ENCODE results near the gene BABAM2.

Gene BABAM2

GRCh38 chr2:28338831-28339321, 448.3 kb downstream of the BABAM2 start:
- H3K4me2 ChIP-seq (ENCODE audit: low read depth, low read length, poor library complexity, severe bottlenecking): no peak overlapping the region
- no peak overlapping the region for H3K9ac ChIP-seq (ENCODE audit: low read length)
- H3K9me2 ChIP-seq (replicated peaks; ENCODE audit: insufficient read depth, low read length): no peaks in the 10 kb centered on the region
- H3K27me3 ChIP-seq (ENCODE audit: low read length): no peaks in the 10 kb centered on the region
- H3K79me2 ChIP-seq (ENCODE audit: insufficient read depth, low read length): no peaks in the 10 kb centered on the region
- no peaks in the 10 kb centered on the region for H3K9me3 ChIP-seq (ENCODE audit: insufficient read depth, low read length)
- H3K36me3 ChIP-seq (ENCODE audit: low read length): no peaks in the 10 kb centered on the region
- H3K27ac ChIP-seq (ENCODE audit: low read depth, low read length): no peak overlapping the region
- H4K20me1 ChIP-seq (ENCODE audit: low read depth, low read length): no peaks in the 10 kb centered on the region
- no peak overlapping the region for H3K4me3 ChIP-seq (ENCODE audit: insufficient read depth, low read length, poor library complexity, severe bottlenecking)
- no peak overlapping the region for H2AFZ ChIP-seq (ENCODE audit: low read depth, low read length, severe bottlenecking)
- no peaks in the 10 kb centered on the region for H3F3A ChIP-seq (ENCODE audit: insufficient read depth)
- no peak for TF ChIP-seq EZH2phosphoT487 (conservative IDR thresholded peaks at IDR 0.05; ENCODE audit: low read length)
- no peak for TF ChIP-seq CTCF (IDR thresholded peaks at IDR 0.05; ENCODE audit: insufficient read depth, low read length, poor library complexity, severe bottlenecking)

GRCh38 chr2:28339516-28340175, 449.1 kb downstream of the BABAM2 start:
- no peaks in the 10 kb centered on the region for H3K9me2 ChIP-seq (replicated peaks; ENCODE audit: insufficient read depth, low read length)
- no peak overlapping the region for H2AFZ ChIP-seq (ENCODE audit: low read depth, low read length, severe bottlenecking)
- TF ChIP-seq CTCF (IDR thresholded peaks at IDR 0.05; ENCODE audit: insufficient read depth, low read length, poor library complexity, severe bottlenecking) (no peak), EZH2phosphoT487 (conservative IDR thresholded peaks at IDR 0.05; ENCODE audit: low read length) (no peak)
- no peak overlapping the region for H3K4me3 ChIP-seq (ENCODE audit: insufficient read depth, low read length, poor library complexity, severe bottlenecking)
- no peak overlapping the region for H3K27ac ChIP-seq (ENCODE audit: low read depth, low read length)
- H3K4me2 ChIP-seq (ENCODE audit: low read depth, low read length, poor library complexity, severe bottlenecking): no peak overlapping the region
- no peaks in the 10 kb centered on the region for H3K79me2 ChIP-seq (ENCODE audit: insufficient read depth, low read length)
- no peak overlapping the region for H3K9ac ChIP-seq (ENCODE audit: low read length)
- H3K36me3 ChIP-seq (ENCODE audit: low read length): no peaks in the 10 kb centered on the region
- no peaks in the 10 kb centered on the region for H3K9me3 ChIP-seq (ENCODE audit: insufficient read depth, low read length)
- no peaks in the 10 kb centered on the region for H3K27me3 ChIP-seq (ENCODE audit: low read length)
- H3F3A ChIP-seq (ENCODE audit: insufficient read depth): no peaks in the 10 kb centered on the region
- no peaks in the 10 kb centered on the region for H4K20me1 ChIP-seq (ENCODE audit: low read depth, low read length)

- no peak overlapping the region for H3K9ac ChIP-seq (ENCODE audit: low read length)
- TF ChIP-seq CTCF (IDR thresholded peaks at IDR 0.05; ENCODE audit: insufficient read depth, low read length, poor library complexity, severe bottlenecking): no peak
- TF ChIP-seq EZH2phosphoT487 (conservative IDR thresholded peaks at IDR 0.05; ENCODE audit: low read length): no peak
- no peak overlapping the region for H2AFZ ChIP-seq (ENCODE audit: low read depth, low read length, severe bottlenecking)
- no peaks in the 10 kb centered on the region for H3K79me2 ChIP-seq (ENCODE audit: insufficient read depth, low read length)
- H3K36me3 ChIP-seq (ENCODE audit: low read length): no peaks in the 10 kb centered on the region
- H3K9me3 ChIP-seq (ENCODE audit: insufficient read depth, low read length): no peaks in the 10 kb centered on the region
- no peaks in the 10 kb centered on the region for H3K9me2 ChIP-seq (replicated peaks; ENCODE audit: insufficient read depth, low read length)
- H3K27ac ChIP-seq (ENCODE audit: low read depth, low read length): no peak overlapping the region
- no peak overlapping the region for H3K4me2 ChIP-seq (ENCODE audit: low read depth, low read length, poor library complexity, severe bottlenecking)
- no peaks in the 10 kb centered on the region for H3K27me3 ChIP-seq (ENCODE audit: low read length)
- H3K4me3 ChIP-seq (ENCODE audit: insufficient read depth, low read length, poor library complexity, severe bottlenecking): no peak overlapping the region
- no peaks in the 10 kb centered on the region for H4K20me1 ChIP-seq (ENCODE audit: low read depth, low read length)
- no peaks in the 10 kb centered on the region for H3F3A ChIP-seq (ENCODE audit: insufficient read depth)
Measured at GRCh38 chr2:28340312-28341202, 450.0 kb downstream of the BABAM2 start.

Measured in SU-DHL-6 (cell line).